Measurements from ENCODE around the gene HADHA. TPM values are rescaled to one million over a fixed set of nuclear protein-coding genes. Genes with fewer than 3 reads are reported as not detected.

Gene HADHA
- total and polyA plus RNA-seq, 2 donors (not counting 3 experiments of a cell fraction or from before 2014, with no cell fraction given): 79.4 to 158 TPM

DNA sequence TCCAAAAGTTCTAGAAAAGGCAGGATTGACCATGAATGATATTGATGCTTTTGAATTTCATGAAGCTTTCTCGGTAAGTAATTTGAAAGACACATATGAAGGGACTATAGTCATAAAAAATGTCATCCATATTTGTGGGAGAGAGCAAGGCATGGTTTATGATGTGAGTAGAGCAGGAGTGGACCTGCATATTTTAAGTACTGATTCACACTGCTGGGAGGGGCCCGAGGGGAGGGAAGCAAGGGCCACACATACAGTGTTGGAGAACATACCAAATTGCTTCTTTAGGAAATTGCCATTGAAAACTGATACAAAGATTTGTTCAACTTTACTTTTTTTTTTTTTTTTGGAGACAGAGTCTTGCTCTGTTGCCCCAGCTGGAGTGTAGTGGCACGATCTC lies 39.7 kb upstream of the HADHA start:
- Histone ChIP-seq H3K27ac (ENCODE audit: insufficient read depth, low read depth, low read length) (no peak overlapping the region), H3K4me3 (replicated peaks in 1 of 3; ENCODE audit: insufficient read depth in 1 of 3, low read depth in 1 of 3, low read length in 3 of 3) (no peak overlapping the region), H3K9ac (replicated peaks; ENCODE audit: extremely low read depth, insufficient read depth, low read length) (no peak overlapping the region), H3K4me1 (ENCODE audit: control insufficient read depth, extremely low read depth, insufficient read depth, low read length) (no peaks in the 10 kb centered on the region), H3K4me2 (ENCODE audit: insufficient read depth, low read length) (no peak overlapping the region), H2AFZ (ENCODE audit: low read depth, low read length) (no peak overlapping the region), H3K9me3 (replicated peaks; ENCODE audit: control insufficient read depth, insufficient read depth, low read length) (no peaks in the 10 kb centered on the region), H4K20me1 (replicated peaks; ENCODE audit: control insufficient read depth, extremely low read depth, insufficient read depth, low read length) (no peaks in the 10 kb centered on the region), H3K36me3 (ENCODE audit: control insufficient read depth in 2 of 2, extremely low read depth in 1 of 2, insufficient read depth in 2 of 2, low read length in 2 of 2) (peaks cover 12 to 20% of the 10 kb centered on the region in 2 experiments), H3K9me1 (replicated peaks; ENCODE audit: control insufficient read depth, extremely low read depth, insufficient read depth, low read length) (no peaks in the 10 kb centered on the region), H3K27me3 (ENCODE audit: control insufficient read depth in 2 of 2, insufficient read depth in 2 of 2, low read length in 2 of 2) (no peaks in the 10 kb centered on the region), H3K79me2 (ENCODE audit: control insufficient read depth, insufficient read depth, low read length) (no peaks in the 10 kb centered on the region)
- no peak for FAIRE-seq
- POLR2A ChIA-PET: no interaction called here
- TF ChIP-seq FOS (IDR thresholded peaks at IDR 0.05; ENCODE audit: borderline replicate concordance, insufficient read depth, low read length) (no peak), MYC (IDR thresholded peaks at IDR 0.05; ENCODE audit: low read depth, low read length) (no peak), CTCF (IDR thresholded peaks at IDR 0.05; ENCODE audit: extremely low read depth in 1 of 2, insufficient read depth in 1 of 2, low read depth in 1 of 2, low read length in 2 of 2) (no peak), EZH2 (IDR thresholded peaks at IDR 0.05; ENCODE audit: borderline replicate concordance, low read depth, low read length, severe bottlenecking) (no peak), MAX (IDR thresholded peaks at IDR 0.05; ENCODE audit: insufficient read depth, insufficient read length) (no peak), GATA2 (IDR thresholded peaks at IDR 0.05; ENCODE audit: insufficient read depth, insufficient read length, low read depth, low read length) (no peak), POLR2A (IDR thresholded peaks at IDR 0.05; ENCODE audit: low read depth, low read length) (no peak), JUN (IDR thresholded peaks at IDR 0.05; ENCODE audit: borderline replicate concordance, insufficient read depth, insufficient read length, low read depth) (no peak), POLR2AphosphoS5 (IDR thresholded peaks at IDR 0.05; ENCODE audit: insufficient read depth, low read depth, low read length) (no peak)
- no peak for DNase-seq (ENCODE audit: low read depth, low spot score)
- no TSS peak for BruUV-seq (replicated peaks)
- intact Hi-C loops (cut with micrococcal nuclease): no loop called here
- dilution Hi-C loops (cut with MboI; ENCODE audit: extremely low pct_ligation_motif_present, low sequenced_read_pairs): no loop called here
- CTCF ChIA-PET: no interaction called here
